ENCODE measurements around the gene PLEKHA1. TPM values are rescaled to one million over a fixed set of nuclear protein-coding genes. Genes with fewer than 3 reads are reported as not detected.

The PLEKHA1 gene
- total RNA-seq, 1 donor from 2014 or later, result 3.5 TPM

DNA sequence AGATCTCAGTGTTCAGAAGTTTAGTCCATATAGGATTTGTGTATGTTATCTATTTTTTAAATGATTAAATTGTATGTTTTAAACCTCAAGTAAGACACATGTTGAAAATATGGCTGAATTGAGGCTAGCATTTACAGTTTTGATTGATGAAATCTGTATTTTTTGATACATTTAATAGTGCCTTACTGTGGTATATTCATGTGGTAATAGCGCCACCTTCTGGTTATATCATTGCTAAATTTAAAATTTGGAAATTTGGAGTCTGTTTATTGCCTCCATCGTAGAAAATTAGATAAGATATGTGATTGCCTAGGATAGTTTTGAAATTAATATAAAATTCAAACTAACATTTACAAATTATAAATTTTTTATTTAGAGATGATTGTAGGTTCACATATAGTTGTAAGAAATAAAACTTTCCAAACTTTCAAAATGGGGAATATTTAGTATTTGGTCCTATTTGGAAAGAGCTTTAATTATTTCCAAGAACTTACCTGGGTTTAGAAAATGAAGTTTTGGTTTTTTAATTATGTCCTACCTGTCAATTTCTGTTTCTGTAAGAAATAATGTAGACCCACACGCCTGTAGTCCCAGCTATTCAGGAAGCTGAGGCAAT is 60.8 kb downstream of the PLEKHA1 start:
- Mint-ChIP-seq H3K4me1 (no peaks in the 10 kb centered on the region), H3K4me3 (no peak overlapping the region), H3K27me3 (peaks cover 1% of the 10 kb centered on the region), H3K36me3 (ENCODE audit: low read depth) (no peaks in the 10 kb centered on the region), H3K9me3 (no peaks in the 10 kb centered on the region), H3K27ac (no peak overlapping the region)
- peak; percentile 64 for DNase-seq
- intact Hi-C loops (cut with micrococcal nuclease), result loop anchor here (1.0 kb wide), 2 partner anchors 93 to 137 kb away; no protein-coding TSS in a partner anchor

DNA sequence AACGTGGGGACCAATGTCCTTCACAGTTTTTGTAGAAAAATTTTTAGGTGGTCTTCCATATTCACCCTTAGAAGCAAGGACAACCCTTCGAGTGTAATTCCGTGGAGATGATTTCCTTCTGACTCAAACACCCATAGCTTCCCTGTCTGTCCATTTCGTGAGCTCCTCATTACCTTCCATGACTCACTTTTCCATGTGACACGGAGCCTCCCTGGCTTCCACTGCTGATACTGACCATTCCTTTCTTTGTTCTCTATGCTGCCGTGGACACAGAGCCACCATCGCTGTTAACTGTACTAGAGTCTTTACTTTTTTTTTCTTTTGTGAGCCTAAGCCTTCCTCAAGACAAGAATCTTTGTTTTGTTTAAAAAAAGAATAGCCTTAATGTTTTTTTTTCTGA is 67.5 kb downstream of the PLEKHA1 start:
- Mint-ChIP-seq H3K27ac (no peak overlapping the region), H3K9me3 (no peaks in the 10 kb centered on the region), H3K4me1 (no peaks in the 10 kb centered on the region), H3K27me3 (peaks cover 9% of the 10 kb centered on the region), H3K4me3 (no peak overlapping the region), H3K36me3 (ENCODE audit: low read depth) (no peaks in the 10 kb centered on the region)
- DNase-seq, result no peak
- intact Hi-C loops (cut with micrococcal nuclease), result no loop called here

DNA sequence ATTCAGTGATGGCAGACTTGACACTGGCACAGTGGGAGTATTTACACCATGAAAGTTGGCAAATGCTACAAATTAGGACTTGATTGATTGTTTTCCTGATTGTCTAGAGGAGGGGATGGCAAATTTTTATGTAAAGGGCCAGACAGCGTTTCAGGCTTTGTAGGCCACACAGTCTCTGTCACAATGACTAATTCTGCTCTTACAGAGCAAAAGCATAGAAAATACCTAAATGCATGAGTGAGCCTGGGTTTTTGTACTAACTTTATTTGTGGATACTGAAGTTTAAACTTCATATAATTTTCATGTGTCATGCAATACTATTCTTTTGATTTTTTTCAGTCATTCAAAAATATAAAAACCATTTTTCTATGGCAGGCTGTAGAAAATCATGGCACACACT is 71.0 kb downstream of the PLEKHA1 start:
- H3K36me3 Mint-ChIP-seq (ENCODE audit: low read depth), result no peaks in the 10 kb centered on the region
- no peaks in the 10 kb centered on the region for H3K4me1 Mint-ChIP-seq
- peaks cover 18% of the 10 kb centered on the region for H3K27me3 Mint-ChIP-seq
- no peaks in the 10 kb centered on the region for H3K9me3 Mint-ChIP-seq
- no peak overlapping the region for H3K27ac Mint-ChIP-seq
- intact Hi-C loops (cut with micrococcal nuclease), result no loop called here
- DNase-seq, result no peak
- no peak overlapping the region for H3K4me3 Mint-ChIP-seq

DNA sequence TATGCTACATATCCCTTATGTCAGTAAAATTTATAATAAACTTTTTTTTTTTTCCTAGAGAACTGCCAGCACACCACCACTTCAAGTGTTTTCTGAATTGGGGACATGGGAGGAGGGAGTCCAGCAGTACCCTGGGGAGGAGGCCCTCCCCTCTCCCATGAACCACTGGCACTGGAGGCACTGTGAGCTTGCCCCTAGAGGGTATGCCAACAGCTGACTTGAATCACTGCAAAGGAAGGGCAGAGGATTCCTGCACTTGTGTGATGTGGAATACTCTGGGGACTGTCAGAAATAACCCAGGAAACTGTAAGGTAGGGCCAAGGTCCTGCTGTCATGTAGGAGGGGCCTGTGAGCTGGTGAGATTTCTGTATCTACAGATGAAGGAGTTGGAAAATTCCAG is 71.4 kb downstream of the PLEKHA1 start:
- Mint-ChIP-seq H3K27me3 (peaks cover 20% of the 10 kb centered on the region), H3K27ac (no peak overlapping the region), H3K36me3 (ENCODE audit: low read depth) (no peaks in the 10 kb centered on the region), H3K4me1 (no peaks in the 10 kb centered on the region), H3K9me3 (no peaks in the 10 kb centered on the region), H3K4me3 (no peak overlapping the region)
- intact Hi-C loops (cut with micrococcal nuclease), result no loop called here
- no peak for DNase-seq

DNA sequence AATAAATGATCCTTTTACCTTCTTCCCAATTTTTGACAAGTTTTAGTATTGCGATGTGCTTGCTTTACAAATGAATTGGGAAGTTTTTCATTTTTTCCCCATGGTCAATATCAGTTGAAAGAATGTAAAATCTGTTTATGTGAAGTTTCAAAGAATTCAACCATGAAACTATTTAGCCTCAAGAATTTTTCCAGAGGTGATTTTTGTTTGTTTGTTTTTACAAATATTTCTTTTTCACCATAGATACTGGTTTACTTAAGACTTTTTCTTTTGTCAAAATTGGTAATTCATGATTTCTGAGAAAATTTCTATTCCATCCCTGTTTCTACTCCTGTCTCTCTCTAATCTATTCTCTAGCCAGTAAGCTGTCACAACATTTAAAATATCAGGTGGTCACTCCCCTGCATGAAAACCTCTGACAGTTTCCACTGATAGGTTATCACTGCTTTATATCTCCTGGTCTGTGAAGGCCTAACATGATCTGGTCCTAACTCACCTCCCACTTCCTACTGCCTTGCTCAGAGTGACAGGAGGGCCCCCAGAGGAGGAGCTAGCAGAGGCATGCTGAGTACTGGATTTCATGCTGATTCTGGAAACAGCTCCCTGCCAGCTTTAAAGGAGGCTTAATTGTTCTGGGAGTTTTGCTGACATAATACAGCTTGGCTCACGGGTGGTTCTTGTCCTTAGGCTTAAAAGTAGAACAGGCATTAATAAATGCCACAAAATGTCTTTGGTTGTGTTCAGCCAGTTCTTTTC is 72.3 kb downstream of the PLEKHA1 start:
- no peak overlapping the region for H3K4me3 Mint-ChIP-seq
- no peaks in the 10 kb centered on the region for H3K4me1 Mint-ChIP-seq
- no peaks in the 10 kb centered on the region for H3K9me3 Mint-ChIP-seq
- no peaks in the 10 kb centered on the region for H3K36me3 Mint-ChIP-seq (ENCODE audit: low read depth)
- no peak overlapping the region for H3K27ac Mint-ChIP-seq
- peaks cover 20% of the 10 kb centered on the region for H3K27me3 Mint-ChIP-seq
- intact Hi-C loops (cut with micrococcal nuclease), result no loop called here
- no peak for DNase-seq

DNA sequence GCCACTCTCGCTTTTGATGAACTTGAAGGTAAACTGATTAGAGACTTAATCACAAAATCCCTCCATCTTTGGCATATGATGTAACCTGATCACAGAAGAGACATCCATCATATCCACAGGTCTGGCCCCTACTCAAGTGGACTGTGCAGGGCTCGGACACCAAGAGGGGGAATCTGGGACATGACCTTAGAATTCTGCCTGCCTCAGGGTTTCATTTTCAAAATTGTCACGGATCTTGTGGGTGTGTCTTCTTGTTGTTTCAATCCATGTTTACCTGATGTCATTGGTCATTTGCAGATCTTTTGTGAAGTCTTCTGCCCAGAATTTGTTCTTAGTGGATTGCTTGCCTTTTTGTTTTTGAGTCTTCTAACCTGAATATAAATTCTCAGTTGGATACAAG is 74.1 kb downstream of the PLEKHA1 start:
- H3K27me3 Mint-ChIP-seq, result peaks cover 20% of the 10 kb centered on the region
- no peaks in the 10 kb centered on the region for H3K4me1 Mint-ChIP-seq
- no peak for DNase-seq
- H3K27ac Mint-ChIP-seq, result no peak overlapping the region
- H3K4me3 Mint-ChIP-seq, result no peak overlapping the region
- no peaks in the 10 kb centered on the region for H3K9me3 Mint-ChIP-seq
- intact Hi-C loops (cut with micrococcal nuclease), result no loop called here
- no peaks in the 10 kb centered on the region for H3K36me3 Mint-ChIP-seq (ENCODE audit: low read depth)

DNA sequence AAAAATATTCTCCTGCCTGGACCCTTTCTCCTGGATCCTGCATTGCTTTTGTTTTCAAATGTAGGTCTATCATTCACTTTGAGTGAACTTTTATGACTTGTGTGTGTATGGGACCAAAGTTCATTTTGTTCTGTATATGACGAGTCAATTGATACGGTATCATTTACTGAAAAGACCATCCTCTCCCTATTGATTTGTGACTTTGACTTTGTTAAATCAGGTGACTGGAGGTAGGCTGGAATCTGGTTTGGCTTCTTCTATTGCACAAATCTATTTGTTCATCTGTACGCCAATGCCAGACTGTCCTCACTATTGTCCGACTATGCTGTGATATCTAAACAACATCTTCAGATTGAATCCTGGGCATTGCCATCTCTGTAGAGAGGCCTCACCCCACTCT is 74.6 kb downstream of the PLEKHA1 start:
- Mint-ChIP-seq H3K36me3 (ENCODE audit: low read depth) (no peaks in the 10 kb centered on the region), H3K27me3 (peaks cover 20% of the 10 kb centered on the region), H3K9me3 (no peaks in the 10 kb centered on the region), H3K4me3 (no peak overlapping the region), H3K27ac (no peak overlapping the region), H3K4me1 (no peaks in the 10 kb centered on the region)
- no peak for DNase-seq
- intact Hi-C loops (cut with micrococcal nuclease), result no loop called here

DNA sequence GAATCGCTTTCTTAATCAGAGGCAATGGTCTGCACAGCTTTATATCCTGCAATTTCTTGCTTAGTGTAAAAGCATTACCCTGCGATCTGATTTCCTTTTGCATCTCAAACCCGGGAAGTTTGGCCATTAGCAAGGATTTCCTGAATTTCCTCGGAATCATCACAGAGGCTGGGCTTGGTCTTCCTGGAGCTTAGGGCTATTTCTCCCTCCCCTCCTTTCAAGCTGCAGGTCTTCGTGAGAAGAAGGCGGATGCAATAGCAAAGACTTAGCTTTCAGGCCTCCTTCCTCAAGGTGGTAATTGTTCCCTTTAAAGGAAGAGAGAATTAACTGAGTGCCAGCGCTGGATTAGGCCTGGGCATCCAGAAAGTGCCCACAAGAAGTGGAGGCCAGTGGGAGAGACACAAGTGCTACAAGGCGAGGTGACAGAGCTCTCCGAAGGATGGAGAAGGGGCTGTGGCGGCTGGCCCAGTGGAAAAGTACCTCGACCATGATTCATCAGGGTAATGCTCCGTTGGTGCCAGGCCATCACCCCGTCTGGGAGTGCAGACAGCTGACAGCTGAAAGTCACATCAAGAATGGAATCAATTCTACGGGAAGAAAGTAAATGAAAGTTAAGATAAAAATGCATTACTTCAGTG is 76.0 kb downstream of the PLEKHA1 start:
- DNase-seq, result no peak
- Mint-ChIP-seq H3K9me3 (no peaks in the 10 kb centered on the region), H3K4me3 (no peak overlapping the region), H3K27me3 (peaks cover 15% of the 10 kb centered on the region), H3K4me1 (no peaks in the 10 kb centered on the region), H3K36me3 (ENCODE audit: low read depth) (no peaks in the 10 kb centered on the region), H3K27ac (no peak overlapping the region)
- intact Hi-C loops (cut with micrococcal nuclease), result no loop called here

DNA sequence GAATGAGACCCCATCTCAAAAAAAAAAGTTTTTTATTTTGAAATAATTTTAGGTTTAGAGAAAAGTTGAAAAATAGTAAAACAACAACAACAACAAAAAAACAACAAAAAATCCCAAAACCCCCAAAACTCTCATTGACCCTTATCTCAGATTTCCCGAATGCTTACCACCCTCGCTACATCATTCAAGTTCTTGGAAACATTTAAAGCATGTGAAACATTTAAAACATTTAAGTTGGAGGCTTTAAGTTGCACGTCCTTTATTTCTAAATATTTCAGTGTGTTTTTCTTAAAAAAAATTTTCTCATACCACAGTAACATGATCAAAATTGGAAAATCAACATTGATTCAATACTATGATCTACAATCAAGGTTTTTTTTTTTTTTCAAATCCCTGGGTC is 79.6 kb downstream of the PLEKHA1 start:
- intact Hi-C loops (cut with micrococcal nuclease), result no loop called here
- Mint-ChIP-seq H3K27ac (no peak overlapping the region), H3K4me1 (no peaks in the 10 kb centered on the region), H3K4me3 (no peak overlapping the region), H3K9me3 (no peaks in the 10 kb centered on the region), H3K27me3 (peaks cover 32% of the 10 kb centered on the region), H3K36me3 (ENCODE audit: low read depth) (no peaks in the 10 kb centered on the region)
- no peak for DNase-seq

DNA sequence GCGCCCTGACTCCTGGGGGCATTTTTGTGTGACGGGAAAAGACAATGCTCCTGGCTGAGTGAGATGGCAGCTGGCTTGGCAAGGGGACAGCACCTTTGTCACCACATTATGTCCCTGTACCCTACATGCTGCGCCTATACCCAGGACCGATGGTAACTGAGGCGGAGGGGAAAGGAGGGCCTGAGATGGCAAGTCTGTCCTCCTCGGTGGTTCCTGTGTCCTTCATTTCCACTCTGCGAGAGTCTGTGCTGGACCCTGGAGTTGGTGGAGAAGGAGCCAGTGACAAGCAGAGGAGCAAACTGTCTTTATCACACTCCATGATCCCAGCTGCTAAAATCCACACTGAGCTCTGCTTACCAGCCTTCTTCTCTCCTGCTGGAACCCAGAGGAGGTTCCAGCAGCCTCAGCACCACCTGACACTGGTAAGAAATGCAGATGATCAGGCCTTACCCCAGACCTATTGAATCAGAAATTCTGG is 80.1 kb downstream of the PLEKHA1 start, which contains the start of gene ARMS2:
TSS of gene ARMS2 (plus strand) at position 51 of the 478 bp plus-strand sequence. CDS start at position 126, 75 bp downstream.
- no peak for DNase-seq
- H3K4me1 Mint-ChIP-seq, result no peaks in the 10 kb centered on the region
- H3K4me3 Mint-ChIP-seq, result no peak within 1 kb of the TSS
- H3K36me3 Mint-ChIP-seq (ENCODE audit: low read depth), result no peaks in the 10 kb centered on the region
- no peaks in the 10 kb centered on the region for H3K9me3 Mint-ChIP-seq
- H3K27ac Mint-ChIP-seq, result no peak within 1 kb of the TSS
- H3K27me3 Mint-ChIP-seq, result peaks cover 34% of the 10 kb centered on the region
- intact Hi-C loops (cut with micrococcal nuclease), result no loop called here

DNA sequence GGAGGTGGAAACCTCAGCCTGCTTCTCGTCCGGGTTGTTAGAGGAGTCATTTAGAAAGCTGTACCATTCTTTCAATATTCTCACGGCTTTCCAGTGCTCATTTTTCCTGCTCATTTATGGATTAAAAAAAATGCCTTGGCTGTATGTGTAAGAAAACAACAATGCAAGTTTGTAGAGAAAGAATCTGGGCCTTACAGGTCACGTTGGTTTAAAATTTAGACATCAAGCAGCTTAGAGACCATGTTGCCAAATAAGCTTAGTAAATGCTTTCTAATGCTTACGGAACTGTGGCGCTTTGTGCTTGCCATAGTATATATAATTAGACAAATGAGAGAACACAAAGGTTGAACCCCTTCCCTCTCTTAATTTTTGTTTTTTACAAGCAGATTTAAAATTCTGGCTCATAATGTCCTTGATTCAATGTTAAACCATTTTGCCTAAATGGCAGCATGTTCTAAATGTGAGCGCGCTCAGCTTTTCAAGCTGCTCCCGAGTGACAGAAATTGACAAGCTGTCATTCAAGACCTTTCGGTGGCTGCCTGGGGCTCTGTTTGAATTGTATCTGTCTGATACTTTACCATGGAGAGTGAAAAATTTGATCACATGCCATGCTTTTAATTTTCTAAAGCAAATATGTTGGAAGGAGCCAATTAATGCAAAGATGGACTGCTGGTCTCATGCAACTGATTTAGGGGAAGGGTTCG is 81.0 kb downstream of the PLEKHA1 start:
- Mint-ChIP-seq H3K27me3 (peaks cover 40% of the 10 kb centered on the region), H3K4me1 (no peaks in the 10 kb centered on the region), H3K36me3 (ENCODE audit: low read depth) (no peaks in the 10 kb centered on the region), H3K9me3 (no peaks in the 10 kb centered on the region), H3K27ac (no peak overlapping the region), H3K4me3 (no peak overlapping the region)
- intact Hi-C loops (cut with micrococcal nuclease), result no loop called here
- DNase-seq, result no peak

DNA sequence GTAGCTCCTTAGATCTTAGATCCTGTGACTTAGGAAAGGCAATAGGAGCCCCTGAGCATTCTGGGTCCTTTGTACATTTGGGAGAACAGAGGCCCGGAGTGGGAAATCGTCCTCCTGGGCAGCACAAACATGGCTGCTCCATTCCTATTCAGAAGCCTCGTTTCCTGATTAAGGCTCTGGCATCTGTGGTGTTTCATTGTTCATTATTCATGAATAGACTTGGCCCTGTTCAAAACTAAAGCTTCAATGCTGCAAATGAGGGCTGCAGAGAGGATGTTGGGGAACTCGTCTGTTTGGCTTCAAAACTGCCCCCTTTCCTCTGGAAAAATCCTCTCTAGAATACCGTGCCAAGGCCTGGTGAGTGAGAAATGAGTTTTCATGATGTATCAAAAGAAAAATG is 83.4 kb downstream of the PLEKHA1 start:
- Mint-ChIP-seq H3K36me3 (ENCODE audit: low read depth) (no peaks in the 10 kb centered on the region), H3K27me3 (peaks cover 49% of the 10 kb centered on the region), H3K9me3 (no peaks in the 10 kb centered on the region), H3K4me1 (peaks cover 2% of the 10 kb centered on the region), H3K27ac (no peak overlapping the region), H3K4me3 (no peak overlapping the region)
- intact Hi-C loops (cut with micrococcal nuclease), result no loop called here
- no peak for DNase-seq

DNA sequence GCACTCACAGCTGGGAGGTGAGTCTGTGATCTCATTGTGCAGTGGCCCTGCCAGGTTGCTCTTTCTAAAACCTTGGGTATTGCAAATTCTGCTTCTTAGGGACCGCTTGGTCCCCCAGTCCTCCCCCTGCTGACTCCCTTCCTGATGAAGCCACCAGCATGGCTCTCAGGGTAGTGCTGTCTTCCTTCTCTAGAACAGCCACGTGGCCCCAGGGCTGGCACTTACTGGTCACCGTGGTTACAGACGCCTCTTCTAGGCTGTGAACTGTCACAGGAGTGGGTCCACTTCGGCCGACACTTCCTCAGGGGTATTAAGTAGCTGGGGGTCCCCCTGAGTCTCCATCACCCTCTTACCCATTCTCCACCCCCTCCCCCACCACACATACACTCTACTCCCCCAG is 84.2 kb downstream of the PLEKHA1 start:
- no peak for DNase-seq
- Mint-ChIP-seq H3K36me3 (ENCODE audit: low read depth) (no peaks in the 10 kb centered on the region), H3K27me3 (peaks cover 56% of the 10 kb centered on the region), H3K9me3 (no peaks in the 10 kb centered on the region), H3K4me3 (no peak overlapping the region), H3K27ac (no peak overlapping the region), H3K4me1 (peaks cover 2% of the 10 kb centered on the region)
- intact Hi-C loops (cut with micrococcal nuclease), result no loop called here
